Pancreas (tissue), 10 donors: ENCODE measurements around the gene RAPGEF5. TPM values are rescaled to one million over a fixed set of nuclear protein-coding genes. Genes with fewer than 3 reads are reported as not detected.
A peak's percentile ranks its signal among the peaks of the same experiment; 100 is the strongest.

Experiments
- ATAC-seq, 4 donors: fragments of 200-7000 bp; cut with Tn5 transposase; one replicate each; pipeline versions ENCODE4 v1.8.0 to v1.9.1; 2020; ENCODE audit warnings: mild to moderate bottlenecking in 4 of 4, moderate library complexity in 4 of 4
- DNase-seq, 6 donors: peaks; one replicate each; pipeline ENCODE4 v3.0.0-alpha.2; 2020
- FAIRE-seq: peaks from 2 replicates; lab custom pipeline; 2012; peaks lifted over from hg19 to GRCh38; lab: Jason Lieb, UNC
- H3K27ac ChIP-seq, 4 donors: fragments of 200-600 bp; sonication (generic); 1 replicate in 3 of 4; 2 replicates in 1 of 4; pipeline versions ENCODE4 v1.5.0 to v1.8.0; 2020
- H3K27me3 ChIP-seq, 4 donors: fragments of 200-600 bp; one replicate each; pipeline ENCODE4 v1.8.0; 2021
- H3K36me3 ChIP-seq, 3 donors: fragments of 200-600 bp; sonication (generic) in 1 of 3; one replicate each; pipeline versions ENCODE4 v1.5.0 to v1.8.0; 2020 to 2021
- H3K4me1 ChIP-seq, 3 donors: fragments of 200-600 bp; one replicate each; pipeline ENCODE4 v1.8.0; 2021
- H3K4me3 ChIP-seq, 4 donors: fragments of 200-600 bp; sonication (generic) in 2 of 4; one replicate each; pipeline versions ENCODE4 v1.5.0 to v1.8.0; 2020 to 2021
- H3K9me3 ChIP-seq, 4 donors: fragments of 200-600 bp; one replicate each; pipeline ENCODE4 v1.8.0; 2021
- WGBS, 2 donors: extraction: QIAGEN DNeasy Blood & Tissue Kit; methylation state at CpG; one replicate each; pipeline ENCODE4 v1.1.7; 2013; 5-methylcytosine and 5-hydroxymethylcytosine counted together
- intact Hi-C, 3 donors: fragments of 100-400 bp; cut with DNase I; formaldehyde crosslinking; loops; one replicate each; pipeline versions ENCODE4 v1.11.1 to v1.14.2; 2022
- polyA plus RNA-seq, 2 donors: library from polyadenylated mRNA; stranded (reverse); fragments of 200-250 nt; gene quantifications; one replicate each; pipeline ENCODE4 v1.2.3, GENCODE V29; 2013
- total RNA-seq, 6 donors: library from RNA; stranded (reverse); fragmentation: NEBNext Ultra II Directional in 4 of 6; extraction: Animal tissue kit (Norgen Biotek cat#: 25700) in 4 of 6; gene quantifications; one replicate each; pipeline versions ENCODE4 v1.2.1 to v1.2.4, GENCODE V29; 2021 to 2023
- TF ChIP-seq, protein P1 (sequence below), 4 donors: fragments of 200-600 bp; sonication (generic) in 3 of 4; IDR thresholded peaks; one replicate each; pipeline versions ENCODE4 v1.5.0 to v1.8.0; 2021; ENCODE audit warnings: antibody characterized with exemption in 4 of 4
- donor health status: healthy with polysubstance abuse.
- donor health status: DM: no; HTN: no; CAD: no; lungs with moderate emphysema.
- donor health status: DM: no; HTN: no; CAD: no.
- donor health status: control.
- donor health status: control.
- donor health status: Bipolar disorder and iron deficiency.
- donor health status: DM: yes; HTN: yes; CAD: no.
- donor health status: DM: no; HTN: no; CAD: no.
- donor health status: DM: no; HTN: no; CAD: no.
- donor health status: DM: yes; HTN: yes; CAD: no.

Gene RAPGEF5
- total and polyA plus RNA-seq, 8 donors = 7.5 to 38.9 (median 29.1) TPM

DNA sequence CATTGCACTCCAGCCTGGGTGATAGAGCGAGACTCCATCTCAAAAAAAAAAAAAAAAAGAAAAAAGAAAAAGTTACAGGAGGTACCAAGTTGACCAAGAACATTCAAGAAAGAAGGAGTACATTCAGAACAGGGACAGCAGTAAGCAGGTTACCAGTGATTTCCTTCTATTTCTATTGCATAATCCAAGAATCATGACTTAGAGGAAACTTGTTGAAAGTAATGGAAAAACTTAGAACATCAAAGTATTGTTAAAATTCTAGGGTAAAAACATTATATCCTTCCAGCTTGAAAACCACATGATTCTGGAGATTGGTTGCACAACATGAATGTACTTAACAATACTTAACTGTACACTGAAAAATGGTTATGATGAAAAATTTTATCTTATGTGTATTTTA is 25.2 kb downstream of the RAPGEF5 start:
- Histone ChIP-seq H3K27me3 (no peaks in the 10 kb centered on the region), H3K4me3 (no peak overlapping the region), H3K36me3 (no peaks in the 10 kb centered on the region), H3K27ac (peak overlapping the region in 2 of 4 donors; percentile 62 to 80), H3K9me3 (no peaks in the 10 kb centered on the region), H3K4me1 (peaks cover 36 to 37% (median 37%) of the 10 kb centered on the region in 3 donors)
- ATAC-seq (peak in 1 of 4 donors; percentile 28), FAIRE-seq (no peak), DNase-seq (no peak)
- intact Hi-C loops = no loop called here
- 94 to 100% methylated on average over 1 of the region's 1 CpG for WGBS, 2 donors
- TF ChIP-seq, protein P1, sequence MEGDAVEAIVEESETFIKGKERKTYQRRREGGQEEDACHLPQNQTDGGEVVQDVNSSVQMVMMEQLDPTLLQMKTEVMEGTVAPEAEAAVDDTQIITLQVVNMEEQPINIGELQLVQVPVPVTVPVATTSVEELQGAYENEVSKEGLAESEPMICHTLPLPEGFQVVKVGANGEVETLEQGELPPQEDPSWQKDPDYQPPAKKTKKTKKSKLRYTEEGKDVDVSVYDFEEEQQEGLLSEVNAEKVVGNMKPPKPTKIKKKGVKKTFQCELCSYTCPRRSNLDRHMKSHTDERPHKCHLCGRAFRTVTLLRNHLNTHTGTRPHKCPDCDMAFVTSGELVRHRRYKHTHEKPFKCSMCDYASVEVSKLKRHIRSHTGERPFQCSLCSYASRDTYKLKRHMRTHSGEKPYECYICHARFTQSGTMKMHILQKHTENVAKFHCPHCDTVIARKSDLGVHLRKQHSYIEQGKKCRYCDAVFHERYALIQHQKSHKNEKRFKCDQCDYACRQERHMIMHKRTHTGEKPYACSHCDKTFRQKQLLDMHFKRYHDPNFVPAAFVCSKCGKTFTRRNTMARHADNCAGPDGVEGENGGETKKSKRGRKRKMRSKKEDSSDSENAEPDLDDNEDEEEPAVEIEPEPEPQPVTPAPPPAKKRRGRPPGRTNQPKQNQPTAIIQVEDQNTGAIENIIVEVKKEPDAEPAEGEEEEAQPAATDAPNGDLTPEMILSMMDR (IDR thresholded peaks at IDR 0.05) = no peak

DNA sequence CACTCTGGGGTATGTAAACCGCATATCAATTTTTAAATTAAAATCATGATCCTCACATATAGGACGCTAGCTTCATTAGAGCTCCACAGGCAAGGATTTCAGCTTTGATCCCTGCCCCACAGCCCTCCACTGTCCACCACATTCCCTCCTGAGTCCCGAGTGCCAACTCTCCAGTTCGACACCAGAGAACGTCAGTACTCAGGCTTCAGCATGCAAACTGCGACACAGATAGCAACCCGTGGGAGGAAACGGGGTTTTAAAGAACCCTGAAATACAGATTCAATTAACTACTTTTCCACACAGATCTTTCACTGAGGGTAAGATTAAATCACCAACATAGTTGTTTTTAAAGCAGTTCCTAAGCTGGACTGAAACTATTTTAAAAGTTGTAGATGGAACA is 26.1 kb downstream of the RAPGEF5 start:
- Histone ChIP-seq H3K4me3 (no peak overlapping the region), H3K4me1 (peaks cover 36 to 37% (median 37%) of the 10 kb centered on the region in 3 donors), H3K27ac (no peak overlapping the region), H3K27me3 (no peaks in the 10 kb centered on the region), H3K9me3 (no peaks in the 10 kb centered on the region), H3K36me3 (no peaks in the 10 kb centered on the region)
- intact Hi-C loops = no loop called here
- DNase-seq = no peak
- no peak for FAIRE-seq
- WGBS, 2 donors = 86 to 95% methylated on average over 8 of the region's 8 CpGs
- TF ChIP-seq, protein P1 (IDR thresholded peaks at IDR 0.05) = no peak
- no peak for ATAC-seq

DNA sequence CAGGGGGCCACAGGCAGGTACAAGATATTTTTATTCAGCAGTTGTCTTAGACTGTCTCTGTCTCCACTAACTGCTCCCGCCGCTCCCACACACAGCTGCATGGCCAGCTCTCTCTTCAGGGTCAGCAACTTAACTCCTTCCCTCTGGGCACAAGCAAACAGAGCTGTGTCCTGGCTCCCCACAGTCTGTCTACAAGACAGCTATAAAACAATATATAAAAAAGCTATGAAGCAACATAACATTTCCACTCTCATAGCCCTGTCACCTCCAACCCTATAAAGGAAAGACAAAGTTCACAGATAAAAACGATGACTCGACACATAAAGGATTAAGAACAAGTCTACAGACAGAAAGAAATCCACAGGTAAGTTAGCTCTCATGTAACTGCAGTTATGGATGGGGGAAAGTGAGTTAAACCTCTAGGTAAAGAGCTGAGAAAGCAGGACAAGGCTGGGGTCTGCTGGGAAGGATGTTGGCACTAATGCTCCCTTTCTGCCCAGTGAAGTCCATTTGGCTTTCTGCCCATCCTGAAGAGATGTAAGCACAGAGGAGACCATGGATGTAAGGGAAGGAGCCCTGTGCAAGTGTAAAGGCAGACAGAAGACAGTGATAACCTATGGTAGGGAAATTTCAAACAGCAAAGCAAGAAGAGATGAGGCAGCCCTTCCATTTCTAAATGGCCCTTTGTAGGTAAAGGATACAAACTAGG is 27.0 kb downstream of the RAPGEF5 start:
- DNase-seq = no peak
- peak; percentile 84 for FAIRE-seq
- intact Hi-C loops = no loop called here
- Histone ChIP-seq H3K4me3 (no peak overlapping the region), H3K27ac (peak overlapping the region in 1 of 4 donors; percentile 9), H3K27me3 (no peaks in the 10 kb centered on the region), H3K9me3 (no peaks in the 10 kb centered on the region), H3K36me3 (no peaks in the 10 kb centered on the region), H3K4me1 (peaks cover 36 to 37% (median 37%) of the 10 kb centered on the region in 3 donors)
- WGBS, 2 donors = 24 to 31% methylated on average over 4 of the region's 4 CpGs
- TF ChIP-seq, protein P1 (IDR thresholded peaks at IDR 0.05) = no peak
- peak in 3 of 4 donors; percentile 5 to 31 (median 25) for ATAC-seq

DNA sequence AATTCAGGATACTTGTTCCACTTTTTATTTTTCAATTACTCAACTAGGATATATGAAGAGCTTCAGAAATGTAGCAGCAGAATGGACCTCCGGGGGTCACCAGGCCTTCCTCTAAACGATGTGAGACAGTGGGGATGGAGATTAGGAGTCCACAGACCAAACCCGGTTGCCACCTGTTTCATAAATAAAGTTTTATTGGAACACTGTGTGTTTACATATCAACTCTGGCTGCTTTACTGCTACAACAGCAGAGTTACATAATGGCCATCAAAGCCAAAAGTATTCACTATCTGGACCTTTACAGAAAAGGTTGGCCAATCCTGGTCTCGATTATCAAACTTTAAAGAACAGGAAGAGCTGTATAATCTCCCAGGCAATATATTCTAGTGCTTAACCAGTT is 30.8 kb downstream of the RAPGEF5 start:
- H3K36me3 ChIP-seq = no peaks in the 10 kb centered on the region
- WGBS, 2 donors = 45 to 68% methylated on average over 4 of the region's 4 CpGs
- FAIRE-seq (no peak), ATAC-seq (no peak), DNase-seq (no peak)
- H3K9me3 ChIP-seq = no peaks in the 10 kb centered on the region
- no peak overlapping the region for H3K27ac ChIP-seq
- intact Hi-C loops = no loop called here
- H3K4me3 ChIP-seq = no peak overlapping the region
- H3K27me3 ChIP-seq = no peaks in the 10 kb centered on the region
- peaks cover 12 to 15% (median 13%) of the 10 kb centered on the region in 3 donors for H3K4me1 ChIP-seq
- TF ChIP-seq, protein P1 (IDR thresholded peaks at IDR 0.05) = no peak

DNA sequence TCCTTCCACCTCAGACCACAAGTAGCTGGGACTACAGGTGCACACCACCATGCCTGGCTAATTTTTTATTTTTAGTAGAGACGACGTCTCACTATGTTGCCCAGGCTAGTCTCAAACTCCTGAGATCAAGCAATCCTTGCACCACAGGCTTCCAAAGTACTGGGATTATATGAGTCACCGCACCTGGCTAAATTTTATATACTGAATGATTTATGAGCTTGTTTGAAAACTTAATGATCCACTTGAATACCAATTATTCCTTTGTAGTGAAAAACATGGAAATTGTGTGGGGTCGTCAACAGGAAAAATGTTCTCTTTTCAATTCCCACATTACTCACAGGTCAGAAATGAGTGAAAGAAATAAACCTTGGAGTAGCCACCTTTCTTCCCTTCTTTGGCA is 31.3 kb downstream of the RAPGEF5 start:
- H3K27ac ChIP-seq = no peak overlapping the region
- ATAC-seq (no peak), FAIRE-seq (no peak), DNase-seq (no peak)
- H3K36me3 ChIP-seq = no peaks in the 10 kb centered on the region
- intact Hi-C loops = no loop called here
- TF ChIP-seq, protein P1 (IDR thresholded peaks at IDR 0.05) = no peak
- no peaks in the 10 kb centered on the region for H3K9me3 ChIP-seq
- no peaks in the 10 kb centered on the region for H3K27me3 ChIP-seq
- WGBS, 2 donors = 90 to 95% methylated on average over 4 of the region's 4 CpGs
- no peak overlapping the region for H3K4me3 ChIP-seq
- peaks cover 12 to 15% (median 13%) of the 10 kb centered on the region in 3 donors for H3K4me1 ChIP-seq
